ENCODE measurements around the gene MEX3A.
"Not testable (repeated sequence)": the region's sequence is repeated elsewhere in the genome, so short reads cannot be mapped to it uniquely, and the experiment has no call there.

Gene MEX3A

DNA sequence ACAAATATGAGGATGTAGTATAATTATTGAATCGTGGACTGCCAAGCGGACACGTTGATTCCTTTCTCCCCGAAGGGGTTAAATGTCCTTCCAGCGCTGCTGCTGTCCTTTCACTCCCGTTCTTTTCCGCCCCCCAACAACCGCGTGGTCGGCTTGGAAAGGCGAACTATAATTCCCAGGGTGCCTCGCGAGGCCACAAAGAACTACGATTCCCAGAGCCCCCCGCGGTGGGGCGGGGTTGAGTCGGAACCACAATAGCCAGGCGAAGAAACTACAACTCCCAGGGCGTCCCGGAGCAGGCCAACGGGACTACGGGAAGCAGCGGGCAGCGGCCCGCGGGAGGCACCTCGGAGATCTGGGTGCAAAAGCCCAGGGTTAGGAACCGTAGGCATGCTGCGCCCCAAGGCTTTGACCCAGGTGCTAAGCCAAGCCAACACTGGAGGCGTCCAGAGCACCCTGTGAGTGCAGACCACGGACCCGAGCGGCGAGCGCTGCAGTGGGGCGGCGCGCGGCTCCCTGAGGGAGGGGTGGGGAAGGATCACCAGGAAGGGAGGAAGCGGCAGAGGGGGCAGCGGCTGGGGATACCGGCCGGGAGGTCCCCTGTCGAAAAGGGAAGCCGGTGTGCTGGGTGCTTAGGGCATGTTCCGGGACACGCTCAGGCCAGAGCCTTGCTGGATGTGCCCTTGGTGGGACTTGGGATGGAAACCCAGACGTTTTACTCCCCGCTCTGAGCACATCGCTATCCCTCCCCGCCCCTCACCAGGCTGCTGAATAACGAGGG is 27.6 kb downstream of the MEX3A start, which contains the start of gene LAMTOR2:
LAMTOR2 (plus strand) TSS at position 283 of the 781 bp plus-strand sequence; CDS start at position 391, 108 bp downstream.
- peak; percentile 96 for DNase-seq (ENCODE audit: low spot score)

DNA sequence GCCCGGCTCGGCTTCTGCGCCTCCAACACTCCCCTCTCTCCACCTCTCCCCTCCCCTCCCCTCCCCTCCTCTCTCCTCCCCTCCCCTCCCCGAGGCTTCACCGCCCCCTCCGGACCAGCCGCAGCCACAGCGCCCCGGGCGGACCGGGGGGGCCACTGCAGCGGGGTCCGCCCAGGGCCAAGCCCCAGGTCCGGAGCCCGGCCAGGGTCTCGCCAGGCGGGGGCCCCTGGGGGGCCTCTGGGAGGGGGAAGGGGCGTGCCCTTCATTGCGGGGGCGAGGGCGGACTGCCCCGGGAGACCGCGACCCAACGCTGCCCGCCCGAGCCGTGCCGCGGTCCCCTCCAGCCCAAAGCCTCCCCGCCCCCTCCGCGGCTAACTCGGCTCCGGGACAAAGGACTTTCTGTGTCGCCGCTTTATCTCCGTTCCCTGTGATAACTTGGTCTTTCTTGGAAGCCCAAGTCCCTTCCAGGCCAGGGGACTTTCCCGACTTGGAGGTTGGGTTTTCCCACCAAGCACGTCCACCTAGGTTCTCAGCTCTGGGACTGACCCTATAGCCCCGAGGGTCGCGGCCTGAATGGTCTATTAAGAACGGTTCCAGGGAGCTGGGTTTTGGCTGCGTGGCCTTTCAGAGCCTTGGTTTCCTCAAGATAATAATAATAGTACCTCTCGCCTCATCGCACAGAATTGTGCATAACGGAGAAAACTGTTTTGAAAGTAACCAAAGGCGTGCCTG is 28.3 kb downstream of the MEX3A start, which contains the start of gene UBQLN4:
UBQLN4 (minus strand) TSS at position 31 of the 732 bp plus-strand sequence. CDS start 97 bp downstream, outside the sequence.
- peak; percentile 93 for DNase-seq (ENCODE audit: low spot score)

DNA sequence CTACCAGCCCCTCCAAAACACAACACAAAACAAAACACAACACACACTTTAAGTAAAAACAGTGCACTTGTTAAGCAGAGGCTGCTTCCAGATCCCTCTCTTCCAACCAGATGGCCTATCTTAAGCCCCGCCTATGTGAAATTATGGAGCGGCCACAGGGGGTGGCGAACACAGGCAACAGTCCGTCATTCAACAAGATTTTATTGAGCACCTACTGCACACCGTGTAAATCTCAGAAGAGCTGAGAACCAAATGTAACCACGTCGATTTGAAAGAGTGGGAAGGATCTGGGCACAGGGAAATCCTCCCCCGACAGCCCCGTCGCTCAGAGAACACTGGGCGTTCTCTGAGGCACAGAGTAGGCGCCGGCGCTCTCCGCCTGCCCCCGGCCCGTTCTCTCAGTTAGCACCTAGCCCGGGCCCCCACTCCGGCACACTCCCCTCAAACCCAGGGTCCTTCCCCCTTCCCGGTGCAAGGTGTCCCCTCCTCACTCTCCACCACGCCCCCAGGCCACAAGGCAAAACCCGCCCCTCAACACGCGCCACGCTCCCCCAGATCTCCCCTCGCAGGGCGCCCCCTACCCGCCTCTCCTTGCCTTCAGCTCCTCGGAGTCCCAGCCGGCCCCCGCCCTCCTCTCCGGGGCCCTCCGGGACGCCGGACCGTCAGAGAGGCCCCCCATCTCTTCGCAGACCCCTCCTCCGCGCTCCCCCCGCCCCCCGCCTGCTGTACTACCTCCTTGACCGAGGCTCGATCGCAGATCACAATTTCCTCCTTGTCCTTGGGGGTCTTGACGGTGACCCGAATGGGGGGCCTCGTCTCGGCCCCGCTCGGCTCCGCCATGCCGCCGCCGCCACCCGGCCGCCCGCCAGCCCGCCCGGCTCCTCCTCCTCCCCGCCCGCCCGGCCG is 29.1 kb downstream of the MEX3A start:
- DNase-seq (ENCODE audit: low spot score), result peak; percentile 69

DNA sequence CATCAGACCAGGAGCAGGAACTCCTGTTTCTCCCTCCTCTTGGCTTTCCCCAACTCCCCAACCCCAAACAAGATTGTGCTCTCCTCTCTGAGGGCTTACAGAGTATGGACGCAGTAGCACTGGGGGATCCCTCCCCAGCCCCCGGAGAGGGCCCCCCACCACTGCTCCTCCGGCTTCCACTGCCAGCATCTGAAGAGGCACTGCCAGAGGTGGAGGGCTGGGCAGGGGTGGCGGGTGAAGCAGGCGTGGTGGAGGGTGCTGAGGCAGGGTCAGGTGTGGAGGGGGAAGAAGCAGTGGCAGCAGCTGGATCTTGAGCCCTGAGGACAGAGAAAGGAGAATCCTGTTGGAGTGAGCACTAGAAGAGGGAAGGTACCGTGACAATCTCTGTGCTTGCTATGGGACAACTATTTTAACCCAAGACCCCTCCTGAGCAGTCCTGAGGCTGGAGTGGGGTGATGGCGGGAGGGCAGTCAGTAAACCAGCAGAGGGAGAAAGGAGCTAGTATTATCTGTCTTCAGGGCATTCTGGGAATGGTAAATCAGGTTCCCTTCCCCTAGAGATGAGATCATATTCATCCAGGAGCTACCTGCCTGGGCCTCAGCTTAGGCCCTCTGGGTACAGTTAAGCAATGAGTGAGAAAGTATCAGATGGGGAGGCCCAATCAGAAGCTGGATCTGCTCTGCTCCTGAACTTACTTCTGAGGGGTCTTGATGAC is 31.1 kb downstream of the MEX3A start:
- DNase-seq (ENCODE audit: low spot score), result no peak

DNA sequence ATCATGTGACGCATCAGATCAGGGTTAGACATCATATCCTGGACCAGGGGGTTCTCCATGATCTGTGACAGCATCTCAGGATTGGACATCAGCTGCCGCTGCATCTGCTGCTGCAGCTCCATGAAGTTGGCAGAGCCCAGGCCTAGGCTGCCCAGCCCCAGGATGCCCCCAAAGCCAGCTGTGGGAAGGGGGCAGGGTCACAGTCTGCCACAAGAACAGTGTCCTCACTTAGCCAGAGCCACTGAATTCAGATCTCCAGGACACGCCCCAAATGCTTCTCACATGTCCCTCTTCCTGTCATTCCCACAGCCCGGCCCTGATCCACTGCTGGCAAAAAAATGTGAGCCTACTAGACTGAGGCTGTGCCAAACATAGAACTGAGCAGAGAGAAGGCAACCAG is 31.9 kb downstream of the MEX3A start:
- DNase-seq (ENCODE audit: low spot score), result peak; percentile 33

DNA sequence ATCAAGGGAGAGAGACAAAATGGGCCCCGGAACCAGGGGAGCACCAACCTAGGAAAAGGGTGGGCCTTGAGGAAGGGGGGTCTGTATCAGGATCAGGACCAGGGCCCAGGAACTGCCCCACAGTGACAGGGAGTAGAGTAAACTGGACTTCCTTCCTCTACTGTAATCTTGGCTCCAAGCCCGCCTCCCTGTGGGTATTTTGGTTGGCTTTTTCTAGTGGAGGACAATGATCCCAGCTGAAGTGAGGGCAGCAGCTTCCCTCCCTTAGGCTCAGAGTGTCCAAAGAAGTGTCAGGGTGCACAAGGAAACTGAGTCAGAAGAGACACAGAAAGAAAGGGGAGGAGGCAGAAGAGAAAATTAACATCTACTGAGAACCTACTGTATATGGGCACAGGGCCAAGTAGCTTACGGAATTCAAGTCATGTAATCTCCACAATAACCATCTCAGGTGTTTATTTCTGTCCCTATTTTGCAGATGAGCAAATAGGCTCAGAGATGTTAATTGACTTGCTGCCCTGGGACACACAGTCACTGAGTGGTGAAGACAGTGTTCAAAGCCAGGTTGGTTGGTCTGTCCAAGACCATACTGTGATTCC is 33.5 kb downstream of the MEX3A start:
- no peak for DNase-seq (ENCODE audit: low spot score)

DNA sequence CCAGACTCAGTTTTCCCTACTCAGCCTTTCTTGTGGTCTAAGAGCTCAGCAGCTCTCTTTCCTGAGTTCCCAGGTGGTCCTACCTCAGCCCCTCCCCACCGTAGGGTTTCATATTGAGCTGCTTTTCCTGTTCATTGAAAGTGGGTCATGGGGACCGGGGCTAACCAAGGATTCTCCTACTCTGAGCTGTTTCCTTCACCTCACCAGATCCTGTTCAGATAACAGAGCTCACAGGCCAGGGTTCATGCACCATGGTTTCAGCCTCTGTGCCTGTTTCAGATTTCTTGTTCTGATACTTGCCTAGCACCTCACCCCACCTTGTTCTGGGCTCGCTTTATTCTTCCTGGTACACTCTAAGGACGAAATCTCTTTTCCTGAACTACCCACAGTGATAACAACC is 37.2 kb downstream of the MEX3A start:
- DNase-seq (ENCODE audit: low spot score), result no peak

DNA sequence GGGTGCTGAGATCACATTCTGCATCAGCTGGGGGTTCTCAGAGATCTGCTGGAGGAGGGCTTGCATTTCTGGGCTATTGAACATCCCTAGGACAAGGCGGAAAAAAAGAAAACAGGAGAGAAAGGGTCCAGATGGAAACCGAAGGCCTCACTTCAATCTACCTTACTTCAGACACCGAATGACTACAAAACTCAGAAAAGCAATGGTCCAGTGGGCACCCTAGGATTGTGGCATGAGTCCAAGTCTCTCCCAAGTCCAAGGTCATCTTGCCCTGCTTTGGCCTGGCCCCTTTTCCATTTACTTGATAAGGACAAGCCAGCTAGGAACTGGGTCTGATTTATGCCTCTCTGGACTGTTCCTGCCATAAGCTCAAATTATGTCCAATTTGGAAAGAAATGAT is 39.4 kb downstream of the MEX3A start:
- DNase-seq (ENCODE audit: low spot score), result no peak

DNA sequence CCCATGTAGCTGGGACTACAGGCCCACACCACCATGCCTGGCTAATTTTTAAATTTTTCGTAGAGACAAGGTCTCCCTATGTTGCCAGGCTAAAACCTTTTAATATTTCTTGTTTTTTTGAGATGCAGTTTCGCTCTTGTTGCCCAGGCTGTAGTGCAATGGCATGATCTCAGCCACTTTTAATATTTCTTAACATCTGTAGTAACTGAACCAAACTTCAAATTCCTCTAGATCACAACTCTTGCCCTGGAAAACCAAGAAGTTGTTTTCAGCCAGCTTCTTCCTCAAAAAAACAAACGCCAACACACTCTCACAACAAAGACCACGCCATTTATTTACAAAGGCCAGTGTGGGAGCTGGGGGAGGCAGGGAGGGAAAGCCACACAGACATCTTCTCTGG is 47.3 kb downstream of the MEX3A start:
- not testable (repeated sequence) for DNase-seq (ENCODE audit: low spot score)

DNA sequence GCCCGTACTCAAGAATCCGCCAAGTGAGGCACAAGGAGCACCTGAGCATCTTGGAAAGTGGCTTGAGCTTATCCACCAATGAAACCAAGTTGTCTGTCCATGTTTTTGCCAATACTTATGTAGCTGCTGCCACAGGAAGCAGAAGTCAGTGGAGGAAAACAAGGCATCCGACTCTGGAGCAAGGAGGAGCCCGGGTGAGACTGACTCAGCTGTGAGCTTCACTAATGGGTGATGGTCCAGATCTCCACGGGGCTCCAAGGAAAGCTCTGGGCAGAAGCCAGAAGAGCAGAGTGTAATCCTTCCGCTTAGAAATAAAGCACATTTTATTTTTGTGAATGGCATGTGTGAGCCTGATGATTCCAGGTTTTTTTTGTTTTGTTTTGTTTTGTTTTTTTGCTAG is 49.3 kb downstream of the MEX3A start:
- DNase-seq (ENCODE audit: low spot score), result peak; percentile 31

DNA sequence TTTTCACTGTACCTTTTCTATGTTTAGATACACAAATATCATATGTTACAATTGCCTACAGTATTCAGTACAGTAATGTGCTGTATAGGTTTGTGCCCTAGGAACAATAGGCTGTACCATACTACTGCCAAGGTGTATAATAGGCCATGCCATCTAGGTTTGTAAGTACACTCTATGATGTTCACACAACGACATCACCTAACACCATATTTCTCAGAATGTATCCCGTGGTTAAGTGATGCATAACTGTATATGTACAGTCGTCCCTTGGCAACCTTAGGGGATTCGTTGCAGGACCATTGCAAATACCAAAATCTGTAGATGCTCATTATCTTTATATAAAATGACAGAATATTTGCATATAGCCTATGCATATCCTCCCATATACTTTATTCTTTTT is 55.7 kb downstream of the MEX3A start:
- DNase-seq (ENCODE audit: low spot score), result no peak

DNA sequence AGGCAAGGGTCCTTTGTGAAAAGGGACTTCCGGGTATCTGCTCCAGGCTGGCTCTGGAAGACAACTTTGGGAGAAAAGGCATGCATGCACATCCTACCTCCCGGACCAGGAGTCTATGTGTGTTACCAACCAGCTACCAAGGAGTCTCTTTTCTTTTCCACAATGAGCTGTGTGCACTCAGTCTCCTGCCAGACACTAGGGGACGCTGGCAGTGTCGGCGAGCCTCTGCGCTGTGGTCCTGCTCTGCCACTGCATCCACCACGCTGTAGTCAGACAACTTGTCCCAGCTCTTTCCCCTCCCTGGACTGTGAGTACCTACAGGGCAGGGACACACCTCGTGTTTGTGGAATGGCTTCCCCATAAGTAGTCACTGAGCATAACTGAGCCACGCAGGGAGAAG is 56.4 kb downstream of the MEX3A start:
- DNase-seq (ENCODE audit: low spot score), result peak; percentile 60

DNA sequence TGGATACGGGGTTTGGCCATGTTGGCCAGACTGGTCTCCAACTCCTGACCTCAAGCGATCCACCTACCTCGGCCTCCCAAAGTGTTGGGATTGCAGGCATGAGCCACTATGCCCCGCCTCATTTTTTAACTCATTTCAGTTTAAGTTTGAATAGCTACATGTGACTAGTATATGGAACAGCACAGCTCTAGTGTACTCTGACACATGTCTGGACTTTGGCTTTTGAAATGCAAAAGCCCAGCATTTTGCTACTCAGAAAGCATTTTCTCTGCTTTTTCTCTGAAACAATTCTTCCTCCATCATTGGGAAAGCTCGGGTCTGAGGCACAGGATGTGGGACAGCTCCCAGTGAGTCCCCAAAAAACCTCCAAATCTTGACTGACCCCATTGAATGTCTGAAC is 57.5 kb downstream of the MEX3A start:
- DNase-seq (ENCODE audit: low spot score), result no peak
